HG03442 (cell line): Measurements from ENCODE around the gene GNGT1.

ENCODE experiments used
- ATAC-seq: cut with Tn5 transposase; IDR thresholded peaks from one replicate; pipeline ENCODE4 v1.9.1; 2021; ENCODE audit warnings: mild to moderate bottlenecking, moderate library complexity; ENCODE audit not compliant: unreplicated experiment

Gene GNGT1

DNA sequence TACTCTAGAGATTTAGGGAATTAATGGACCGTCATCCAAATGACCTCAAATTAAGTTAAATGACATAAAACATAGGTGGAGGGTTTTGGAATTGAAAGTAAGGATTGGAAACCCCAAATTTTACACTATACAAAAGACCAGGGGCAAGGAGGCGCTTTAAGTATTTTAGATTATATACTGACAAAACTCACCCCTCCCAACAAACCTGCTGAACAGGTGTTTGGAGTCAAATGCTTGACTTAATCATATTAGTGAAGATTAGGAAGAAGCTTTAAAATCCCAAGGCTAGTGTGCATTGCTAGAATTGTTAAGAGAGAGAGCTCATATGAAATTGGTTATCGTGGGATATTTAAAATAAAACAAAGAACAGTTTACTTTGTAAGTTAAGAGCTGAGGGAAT is at the start of gene GNGT1:
GNGT1 (plus strand) TSS at position 301 of the 400 bp plus-strand sequence. CDS start 180 bp downstream, outside the sequence.
- no peak for ATAC-seq

DNA sequence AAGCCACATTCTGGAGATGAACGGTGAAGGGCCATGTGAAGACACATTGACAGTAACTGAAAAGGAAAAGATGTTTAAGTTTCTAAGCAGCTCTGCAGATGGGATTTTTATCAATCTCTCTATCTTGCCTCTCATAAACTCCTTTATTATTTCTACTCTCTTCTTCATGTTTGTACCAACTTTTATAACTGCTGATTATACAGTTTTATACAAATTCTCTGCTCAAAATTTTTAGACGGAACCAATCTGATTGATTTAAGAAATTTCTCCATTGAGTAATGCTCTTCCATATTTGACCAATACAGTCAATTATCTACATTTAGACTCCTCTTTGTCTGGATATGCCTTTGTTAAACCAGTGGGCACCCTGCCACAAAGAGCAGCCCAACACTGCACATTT is 47.5 kb upstream of the GNGT1 start:
- no peak for ATAC-seq

DNA sequence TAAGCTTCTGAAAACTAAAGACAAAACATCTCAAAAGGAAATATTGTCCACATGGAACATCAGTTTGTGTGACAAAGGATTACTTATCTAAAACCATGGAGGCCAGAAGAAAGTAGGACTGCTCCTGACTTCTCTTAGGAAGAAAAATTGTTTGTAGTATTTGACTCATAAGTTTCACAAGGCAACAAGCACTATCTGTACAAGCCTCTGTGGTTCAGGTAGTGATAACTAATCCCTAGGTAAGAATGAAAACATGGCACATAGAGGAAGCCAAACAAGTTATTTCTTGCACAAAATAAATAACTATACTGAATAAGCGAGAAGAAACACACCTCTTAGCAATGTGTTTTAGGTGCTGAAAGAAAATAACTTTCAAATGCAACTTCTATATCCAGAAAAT is 46.1 kb upstream of the GNGT1 start:
- no peak for ATAC-seq

DNA sequence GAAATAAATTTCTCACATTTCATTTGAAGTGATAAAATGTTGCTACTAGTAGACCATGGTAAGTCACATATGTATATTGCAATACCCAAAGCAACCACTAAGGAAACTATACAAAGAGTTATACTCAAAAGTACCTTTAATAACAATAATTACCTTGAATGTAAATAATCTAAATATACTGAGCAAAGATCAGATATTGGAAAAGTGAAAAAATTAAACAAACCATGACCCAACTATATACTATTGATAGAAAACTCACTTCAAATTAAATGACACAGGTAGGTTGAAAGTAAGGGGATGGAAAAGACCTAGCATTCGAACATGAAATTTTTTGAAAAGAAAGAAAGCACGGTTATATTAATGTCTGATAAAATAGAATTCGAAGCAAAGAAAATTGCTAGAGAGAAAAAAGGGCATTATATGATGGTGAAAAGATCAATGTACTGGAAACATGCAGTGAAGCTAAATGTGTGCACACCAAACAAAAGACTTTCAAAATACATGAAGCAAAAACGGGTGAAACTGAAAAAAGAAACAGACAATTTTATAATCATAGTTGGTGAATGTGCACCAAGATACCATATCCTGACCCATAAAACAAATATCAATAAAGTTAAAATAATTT is 44.9 kb upstream of the GNGT1 start:
- ATAC-seq: no peak

DNA sequence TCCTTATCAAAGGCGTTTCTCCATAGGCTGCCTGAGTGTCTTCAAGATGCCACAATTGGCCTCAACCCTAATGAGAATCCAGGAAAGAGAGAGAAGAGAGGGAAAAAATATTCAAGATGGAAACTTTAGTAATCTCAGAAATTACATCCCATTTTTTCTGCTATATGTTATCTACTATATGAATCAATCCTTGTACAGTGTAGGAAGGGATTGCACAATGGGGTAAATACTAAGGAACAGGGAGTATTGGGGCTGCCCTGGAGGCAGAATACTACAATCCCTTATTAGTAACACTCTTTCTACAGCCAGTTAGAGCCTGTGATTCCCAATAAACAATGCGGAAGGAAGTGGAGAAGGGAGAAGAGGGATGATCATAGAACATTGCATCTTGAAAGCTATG is 43.7 kb upstream of the GNGT1 start:
- ATAC-seq: no peak

DNA sequence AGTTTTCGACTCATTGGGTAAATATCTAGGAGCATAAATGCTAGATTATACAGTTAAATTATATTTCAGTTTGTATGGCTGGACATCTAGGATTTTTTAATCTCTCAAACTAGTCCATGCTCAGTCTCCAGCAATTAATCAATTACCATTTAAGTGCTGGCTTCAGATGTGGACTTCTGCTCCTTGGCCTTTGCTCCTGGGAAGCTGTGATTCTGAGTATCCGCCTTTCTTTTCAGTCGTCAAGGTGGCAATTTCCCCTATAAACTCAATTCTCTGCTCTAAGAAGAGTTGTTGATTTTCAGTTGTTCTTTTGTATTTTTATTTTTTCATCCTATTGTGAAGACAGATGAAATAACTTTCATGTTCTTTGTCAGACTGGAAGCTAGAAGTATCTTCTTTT is 39.5 kb upstream of the GNGT1 start:
- no peak for ATAC-seq

DNA sequence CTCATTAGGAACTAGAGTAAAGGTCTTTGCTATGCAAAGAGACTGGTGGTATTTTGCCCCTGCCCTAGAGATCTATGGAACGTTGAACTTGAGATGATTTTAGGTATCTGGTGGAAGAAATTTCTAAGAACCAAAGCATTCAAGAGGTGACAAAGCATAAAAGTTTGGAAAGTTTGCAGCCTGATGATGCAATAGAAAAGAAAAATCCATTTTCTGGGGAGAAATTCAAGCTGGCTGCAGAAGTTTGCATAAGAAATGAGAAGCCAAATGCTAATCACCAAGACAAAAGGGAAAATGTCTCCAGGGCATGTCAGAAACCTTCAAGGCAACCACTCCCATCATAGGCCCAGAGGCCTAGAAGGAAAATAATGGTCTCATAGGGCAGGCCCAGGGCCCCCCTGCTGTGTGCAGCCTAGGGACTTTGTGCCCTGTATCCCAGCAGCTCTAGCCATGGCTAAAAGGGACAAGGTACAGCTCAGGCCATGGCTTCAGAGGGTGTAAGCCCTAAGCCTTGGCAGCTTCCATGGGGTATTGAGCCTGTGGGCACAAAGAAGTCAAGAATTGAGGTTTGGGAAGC is 32.3 kb upstream of the GNGT1 start:
- ATAC-seq: no peak

DNA sequence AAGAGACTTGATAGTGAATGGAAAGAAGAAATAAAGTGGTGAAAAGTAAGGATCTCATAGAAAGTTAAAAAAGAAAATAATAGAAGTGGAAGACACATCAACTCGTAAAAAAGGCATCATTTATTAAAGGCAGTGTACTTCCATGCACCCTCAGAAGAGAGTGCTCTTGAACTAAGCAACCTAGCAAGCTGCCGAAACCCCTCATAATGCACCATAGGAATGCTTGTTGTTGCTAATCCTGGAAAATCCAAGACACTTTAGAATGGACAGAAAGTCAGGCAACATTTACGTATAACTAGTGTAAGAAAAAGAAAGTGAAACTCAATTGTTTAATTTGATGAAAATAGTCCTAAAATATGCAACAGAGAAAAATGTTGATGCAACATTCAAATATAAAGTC is 28.6 kb upstream of the GNGT1 start:
- no peak for ATAC-seq

DNA sequence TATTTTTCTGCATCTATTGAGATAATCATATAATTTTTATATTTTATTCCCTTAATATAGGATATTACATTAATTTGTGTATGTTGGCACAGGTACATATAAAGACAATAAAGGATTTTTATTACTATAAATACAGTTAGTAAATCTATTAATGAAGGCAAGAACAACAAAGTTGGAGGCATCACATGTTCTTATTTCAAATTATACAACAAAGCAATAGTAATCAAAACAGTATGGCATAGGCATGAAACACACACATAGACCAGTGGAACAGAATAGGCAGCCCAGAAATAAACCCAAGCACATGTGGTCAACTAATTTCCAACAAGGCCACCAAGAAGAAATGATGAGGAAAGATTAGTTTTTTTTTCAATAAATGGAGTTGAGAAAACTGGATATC is 27.0 kb upstream of the GNGT1 start:
- ATAC-seq: no peak

DNA sequence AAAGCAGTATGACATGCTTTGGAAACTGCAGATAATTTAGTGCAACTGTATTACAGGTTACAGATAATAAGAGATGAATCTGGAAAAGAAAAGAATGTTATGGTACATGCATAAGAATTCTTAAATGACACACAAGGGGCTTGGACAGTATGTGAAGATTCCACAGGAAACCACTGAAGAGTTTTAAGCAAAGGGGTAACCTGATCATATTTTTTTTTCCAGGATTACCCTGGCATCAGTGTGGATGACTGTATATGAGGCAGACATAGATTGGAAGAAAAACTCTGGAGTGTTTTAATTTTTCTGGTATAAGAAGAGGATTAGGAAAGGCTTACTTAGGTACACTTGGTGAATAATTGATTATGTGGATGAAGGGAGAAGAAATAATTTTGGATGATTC is 23.9 kb upstream of the GNGT1 start:
- no peak for ATAC-seq

DNA sequence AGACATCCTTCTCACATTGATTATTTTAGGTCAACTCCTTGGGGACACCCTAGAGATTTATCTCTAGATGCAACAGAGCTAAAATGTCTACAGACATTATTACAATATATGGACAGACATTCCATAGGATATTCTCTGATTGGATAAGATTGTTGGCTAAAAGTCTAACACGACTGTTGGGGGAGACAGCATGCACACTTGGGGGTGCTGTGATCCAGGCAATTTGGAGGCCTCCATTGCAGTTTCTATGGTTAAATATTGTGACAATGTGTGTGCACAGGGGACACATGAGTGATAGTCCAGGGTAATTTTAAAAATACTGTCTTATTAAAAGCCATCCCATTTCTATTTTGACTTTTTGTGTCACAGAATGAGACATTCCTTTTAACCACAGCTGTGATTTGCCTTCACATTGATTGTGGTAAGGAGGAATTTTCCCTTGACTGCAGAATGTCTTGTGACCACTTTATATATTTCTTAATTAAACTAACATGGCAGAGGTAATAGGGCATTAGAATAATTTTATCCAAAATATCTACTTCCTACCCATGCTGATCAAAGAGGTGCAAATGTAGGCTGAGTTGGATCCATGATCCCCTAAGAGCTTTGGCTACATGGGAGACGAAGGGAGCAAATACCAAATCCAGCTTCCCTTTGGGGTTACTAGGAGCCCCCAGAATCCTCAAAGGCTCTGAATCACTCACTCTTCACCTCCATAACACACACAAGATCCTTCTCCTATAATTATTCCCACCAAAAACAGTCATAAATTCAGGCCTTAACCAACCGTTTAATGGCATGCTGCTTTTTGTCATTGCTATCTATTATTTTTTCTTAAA is 23.1 kb upstream of the GNGT1 start:
- no peak for ATAC-seq

DNA sequence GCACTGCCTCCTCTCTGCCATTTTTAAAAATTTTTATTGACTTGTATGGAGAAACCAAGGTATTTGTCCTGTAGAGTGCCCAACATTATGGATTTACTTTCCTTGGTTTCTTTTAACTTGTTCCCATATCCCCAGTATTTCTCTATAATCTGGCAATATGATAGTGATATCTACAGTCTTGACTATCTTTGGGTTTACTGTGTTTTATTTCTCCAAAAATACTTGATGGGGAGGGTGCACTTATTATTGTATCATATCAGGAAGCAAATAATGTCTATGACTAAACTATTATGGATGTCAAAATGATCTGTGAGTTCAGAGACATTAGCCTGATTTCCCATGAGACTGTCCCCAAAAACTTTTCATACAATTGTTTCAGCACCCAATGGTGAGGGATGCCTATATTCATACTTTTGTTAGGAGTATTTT is 22.4 kb upstream of the GNGT1 start:
- no peak for ATAC-seq

DNA sequence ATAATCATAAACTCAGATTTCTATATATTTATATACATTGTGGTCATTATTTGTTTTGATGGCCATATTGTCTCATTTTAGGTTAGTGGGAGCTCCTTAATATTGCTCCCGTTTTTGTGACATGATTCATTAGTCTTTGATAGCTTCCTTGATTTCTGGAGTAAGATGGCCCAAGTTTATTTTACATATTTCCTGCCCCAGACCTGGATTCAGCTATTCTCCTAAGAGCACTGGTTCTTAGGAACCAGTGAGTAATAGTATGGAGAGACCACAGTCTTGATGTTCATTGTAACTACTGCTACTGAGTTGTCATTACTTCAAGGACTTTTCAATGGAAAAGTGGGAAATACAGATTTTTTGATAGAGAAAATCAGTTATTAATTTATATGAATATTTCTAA is 21.8 kb upstream of the GNGT1 start:
- no peak for ATAC-seq

DNA sequence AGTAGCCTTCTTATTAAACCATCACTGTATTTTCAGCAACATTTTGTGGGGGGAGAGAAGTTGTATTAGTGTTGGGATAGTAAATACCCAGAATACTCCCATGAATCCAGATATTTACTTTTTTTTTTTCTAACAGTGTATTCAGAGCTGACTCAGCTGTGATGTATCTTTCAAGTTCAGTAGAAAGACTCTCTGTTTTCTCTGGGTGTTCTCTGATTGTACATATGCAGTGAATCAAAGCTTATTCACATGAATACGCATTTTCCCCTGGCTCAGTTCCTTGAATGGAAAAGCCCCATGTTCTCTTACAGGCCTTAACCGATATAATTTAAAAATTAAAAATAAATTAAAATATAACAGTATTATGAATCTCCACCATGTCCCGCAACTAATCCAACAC is 17.1 kb upstream of the GNGT1 start:
- no peak for ATAC-seq

DNA sequence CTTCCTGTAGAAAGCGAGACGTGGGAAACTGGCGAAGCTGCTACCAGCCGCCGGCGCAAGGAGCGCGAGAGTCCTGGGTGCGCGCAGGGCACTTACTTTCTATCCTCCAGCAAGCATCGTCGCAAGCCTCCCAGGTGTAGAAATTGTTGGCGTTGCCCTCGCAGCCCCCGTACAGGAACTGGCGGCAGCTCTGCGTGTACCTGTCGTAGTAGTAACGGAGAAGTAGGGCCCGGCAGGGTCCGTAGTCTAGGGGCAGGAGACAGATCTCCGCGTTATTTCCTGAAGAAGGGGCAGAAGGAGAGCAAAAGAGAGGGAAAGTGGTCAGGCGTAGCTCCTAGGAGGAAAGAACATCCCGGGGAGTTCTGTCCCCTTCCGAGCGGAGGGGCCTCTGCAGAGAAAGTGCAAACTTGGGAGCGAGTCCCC is 16.3 kb upstream of the GNGT1 start:
- ATAC-seq: peak; percentile 62

DNA sequence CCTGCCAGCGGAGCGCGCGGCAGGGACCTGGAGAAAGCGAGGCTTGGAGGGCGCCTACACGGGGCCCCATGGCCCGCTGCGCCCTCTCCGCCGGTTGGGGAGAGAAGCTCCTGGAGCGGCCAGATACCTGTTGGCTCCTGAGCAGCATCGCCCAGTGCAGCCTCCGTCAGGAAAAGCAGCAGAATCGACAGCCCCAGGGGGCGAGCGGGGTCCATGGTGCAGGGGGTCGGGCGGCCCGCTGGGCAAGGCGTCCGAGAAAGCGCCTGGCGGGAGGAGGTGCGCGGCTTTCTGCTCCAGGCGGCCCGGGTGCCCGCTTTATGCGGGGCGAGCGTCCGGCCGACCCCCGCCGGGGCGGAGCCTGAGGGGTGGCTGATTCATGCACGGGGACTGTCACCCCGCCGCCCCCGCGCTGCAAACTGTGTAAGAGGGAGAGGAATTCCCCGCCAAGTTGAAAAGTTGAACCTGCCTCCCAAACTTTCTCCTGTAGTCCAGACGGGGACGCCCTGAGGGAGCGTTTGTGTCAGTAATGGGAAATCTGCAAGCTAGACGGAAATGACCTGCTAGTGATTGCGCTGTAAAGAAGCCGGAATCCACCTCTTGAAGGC is 15.8 kb upstream of the GNGT1 start, which contains the start of gene TFPI2:
TFPI2 (minus strand) TSS at position 290 of the 605 bp plus-strand sequence; CDS start at position 215, 75 bp downstream.
- peak; percentile 49 for ATAC-seq

DNA sequence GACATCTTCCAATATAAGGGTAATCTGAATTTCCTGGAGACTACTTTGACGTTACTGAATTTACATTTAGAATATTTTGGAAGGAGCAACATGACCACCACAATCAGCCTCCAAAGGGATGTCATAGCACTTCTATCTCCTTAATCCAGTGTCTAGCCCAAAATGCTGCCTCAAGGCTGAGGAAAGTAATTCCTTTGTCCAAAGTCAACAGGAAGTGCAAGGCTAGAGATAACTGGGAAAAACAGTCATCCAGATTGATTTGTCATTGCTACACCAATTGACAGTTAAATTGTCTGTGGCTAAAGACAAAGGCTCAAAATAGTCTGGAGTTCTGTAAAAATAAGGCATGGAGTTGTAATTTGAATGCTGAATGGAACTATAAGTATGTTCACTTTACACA is 11.9 kb upstream of the GNGT1 start:
- no peak for ATAC-seq

DNA sequence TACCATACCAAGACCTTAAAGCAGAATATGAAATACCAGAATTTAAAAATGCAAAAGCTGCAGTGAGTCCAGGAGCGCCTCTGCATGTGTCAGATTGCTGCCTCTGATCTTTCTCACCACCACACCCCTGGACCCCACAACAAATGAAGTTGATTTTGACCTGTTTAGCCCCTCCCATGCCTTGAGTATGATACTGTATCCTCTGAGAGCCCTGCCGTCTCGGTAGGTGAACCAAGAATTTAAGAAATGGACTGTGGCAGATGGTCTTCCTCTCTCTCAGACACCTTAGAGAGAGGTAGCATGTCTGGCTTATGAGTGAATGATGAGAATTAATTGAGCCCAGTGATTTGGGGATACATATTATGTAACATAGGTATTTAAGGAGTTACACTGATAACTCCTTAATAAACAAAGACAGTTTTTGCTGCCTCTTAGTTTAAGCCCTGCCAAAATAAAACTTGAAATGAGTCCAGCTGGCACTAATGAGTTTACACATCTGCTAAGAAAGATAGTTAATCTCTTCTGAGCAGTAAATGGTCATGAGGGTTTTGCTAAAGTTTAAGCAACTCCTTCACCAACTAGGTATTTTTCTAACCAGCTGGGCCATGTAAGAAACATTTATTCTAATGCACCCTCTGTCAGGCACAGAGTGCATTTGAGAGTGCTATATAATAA is 11.3 kb upstream of the GNGT1 start:
- ATAC-seq: no peak

DNA sequence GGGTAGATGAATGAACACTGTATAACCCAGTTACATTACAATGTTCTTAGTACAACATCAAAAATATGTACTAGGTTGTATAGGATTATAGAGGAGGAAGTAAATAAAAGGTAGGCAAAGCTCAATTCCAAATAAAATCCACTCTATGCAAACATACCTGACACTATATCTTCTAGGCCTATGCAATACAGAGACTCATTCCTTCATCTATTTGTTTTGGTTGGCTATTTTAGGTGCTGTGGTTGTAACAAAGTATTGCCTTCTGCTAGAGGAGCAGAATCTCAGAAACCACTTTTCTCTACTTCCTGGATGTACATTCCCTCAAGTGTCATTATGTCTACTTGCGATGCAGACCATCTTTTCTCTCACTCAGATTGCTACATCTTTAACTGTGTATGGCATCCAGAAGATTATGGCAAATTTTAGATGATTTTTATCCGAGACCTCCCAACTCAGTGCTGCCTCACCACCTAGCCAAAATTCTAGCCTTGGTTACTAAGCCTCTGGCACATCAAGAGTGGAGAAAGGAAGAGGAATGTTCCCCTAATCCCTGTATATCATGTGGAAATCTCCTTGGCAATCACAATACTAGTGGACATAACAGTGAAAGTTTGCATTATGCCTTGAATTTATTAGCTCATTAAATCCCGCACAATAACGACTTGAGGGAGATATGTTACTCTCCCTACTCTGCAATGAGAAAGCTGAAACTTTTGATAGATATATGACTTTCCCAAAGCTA is 10.3 kb upstream of the GNGT1 start:
- ATAC-seq: no peak

DNA sequence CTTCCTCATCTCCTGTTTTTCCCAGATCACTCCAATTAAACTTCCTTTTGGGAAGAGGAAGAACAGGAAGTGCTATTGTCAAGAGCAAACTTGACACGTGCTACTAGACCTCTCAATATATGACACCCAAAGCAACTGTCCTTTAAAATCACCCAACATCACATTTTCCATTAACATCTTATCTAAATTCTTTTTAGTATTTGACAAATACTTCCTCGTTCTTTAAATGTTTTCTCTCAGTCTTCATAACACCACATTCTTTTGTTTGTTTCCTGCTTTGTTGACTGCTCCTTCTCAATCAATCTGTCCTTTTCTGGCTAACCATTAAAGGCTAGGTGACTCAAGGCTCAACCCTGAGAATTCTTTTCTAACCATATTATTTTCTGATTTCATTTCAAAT is 8.7 kb upstream of the GNGT1 start:
- no peak for ATAC-seq
